ENCODE data around the gene TP73.

Gene TP73

DNA sequence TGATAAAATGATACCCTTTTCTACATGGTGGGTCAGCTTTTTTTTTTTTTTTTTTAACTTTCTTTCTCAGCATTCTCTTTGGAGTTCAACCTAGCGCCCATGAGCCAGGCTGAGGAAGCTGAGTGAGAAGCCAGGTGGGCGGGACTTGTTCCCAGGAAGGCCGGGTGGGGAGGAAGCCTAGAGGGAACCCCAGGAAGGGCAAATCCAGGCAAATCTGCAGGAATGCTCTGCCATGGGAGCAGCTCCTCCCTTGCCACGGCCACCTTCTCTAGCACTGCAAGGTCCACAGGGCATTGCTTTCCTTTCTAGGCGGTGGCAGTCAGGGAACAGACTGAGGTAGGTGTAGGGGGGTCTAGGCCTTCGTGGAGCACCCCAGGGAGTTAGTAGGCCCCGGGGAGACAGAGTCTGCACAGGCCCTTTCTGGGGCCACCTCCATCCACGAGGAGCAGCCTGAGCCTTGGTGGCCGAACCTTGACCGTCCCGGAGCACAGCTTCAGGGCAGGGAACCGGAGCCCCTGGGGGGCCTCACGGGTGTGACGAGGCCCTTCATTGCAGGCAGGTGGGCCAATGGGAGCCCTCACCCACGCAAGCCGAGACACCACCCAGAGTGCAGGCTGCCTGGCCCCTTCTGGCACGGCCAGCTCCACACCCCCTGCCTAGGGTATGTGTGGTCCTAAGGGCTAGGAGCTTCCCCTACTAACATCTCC is 81.7 kb downstream of the TP73 start:
- no peak overlapping the region for H3K4me3 ChIP-seq (ENCODE audit: low read depth, low read length)
- TF ChIP-seq CTCF (IDR thresholded peaks at IDR 0.05; ENCODE audit: low read depth, low read length): no peak

- H3K4me3 ChIP-seq (ENCODE audit: low read depth, low read length): no peak overlapping the region
- no peak for TF ChIP-seq CTCF (IDR thresholded peaks at IDR 0.05; ENCODE audit: low read depth, low read length)
These were observed 82.3 kb downstream of the TP73 start for GRCh38 chr1:3734602-3735001.

DNA sequence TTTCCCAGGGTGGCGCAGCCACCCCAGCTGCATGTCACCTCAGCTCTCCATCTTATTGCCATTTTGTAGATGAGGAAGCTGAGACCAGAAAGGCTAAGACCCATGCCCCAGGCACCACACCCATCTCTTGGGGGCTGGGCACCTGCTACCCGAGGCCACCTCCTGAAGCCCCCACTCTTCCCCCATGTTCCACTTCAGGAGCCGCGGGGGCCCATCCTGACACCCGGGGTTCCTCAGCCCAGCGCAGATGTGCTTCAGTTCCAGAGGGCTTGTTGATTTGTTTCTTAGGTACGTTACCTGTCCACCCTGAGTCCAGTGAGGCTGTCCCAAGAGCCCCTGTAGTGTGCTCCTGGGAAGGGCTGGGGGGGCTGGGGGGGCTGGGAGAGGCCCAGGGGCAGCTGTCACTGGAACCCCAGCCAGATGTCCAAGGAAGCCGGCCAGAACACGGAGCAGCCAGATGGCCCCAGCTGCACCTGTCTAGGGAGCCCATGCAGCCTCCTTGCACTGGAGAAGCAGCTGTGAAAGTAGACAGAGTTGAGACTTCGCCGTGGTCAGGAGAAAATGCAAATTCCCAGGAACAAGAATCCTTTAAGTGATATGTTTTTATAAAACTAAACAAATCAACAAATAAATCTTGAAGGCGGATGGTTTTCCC is 82.8 kb downstream of the TP73 start:
- no peak for TF ChIP-seq CTCF (IDR thresholded peaks at IDR 0.05; ENCODE audit: low read depth, low read length)
- no peak overlapping the region for H3K4me3 ChIP-seq (ENCODE audit: low read depth, low read length)

- TF ChIP-seq CTCF (IDR thresholded peaks at IDR 0.05; ENCODE audit: low read depth, low read length): no peak
- H3K4me3 ChIP-seq (ENCODE audit: low read depth, low read length): no peak overlapping the region
These were observed 83.4 kb downstream of the TP73 start for GRCh38 chr1:3735688-3736087.

- TF ChIP-seq CTCF (IDR thresholded peaks at IDR 0.05; ENCODE audit: low read depth, low read length): no peak
- no peak overlapping the region for H3K4me3 ChIP-seq (ENCODE audit: low read depth, low read length)
These were observed 83.8 kb downstream of the TP73 start for GRCh38 chr1:3736131-3736561.

GRCh38 chr1:3736708-3737107 is 84.4 kb downstream of the TP73 start:
- H3K4me3 ChIP-seq (ENCODE audit: low read depth, low read length): no peak overlapping the region
- no peak for TF ChIP-seq CTCF (IDR thresholded peaks at IDR 0.05; ENCODE audit: low read depth, low read length)

GRCh38 chr1:3738943-3739342 is 86.6 kb downstream of the TP73 start:
- TF ChIP-seq CTCF (IDR thresholded peaks at IDR 0.05; ENCODE audit: low read depth, low read length): no peak

More at GRCh38 chr1:3738943-3739342, 86.6 kb downstream of the TP73 start:
- no peak overlapping the region for H3K4me3 ChIP-seq (ENCODE audit: low read depth, low read length)

All from WI38 (cell line).